Vagina (tissue), 2 donors: Measurements from ENCODE around the gene PRIM1. TPM values are rescaled to one million over a fixed set of nuclear protein-coding genes. Genes with fewer than 3 reads are reported as not detected.

Source experiments
- DNase-seq, 2 donors: peaks; one replicate each; pipeline ENCODE4 v3.0.0-alpha.2; 2017; ENCODE audit errors: extremely low spot score in 2 of 2
- H3K27ac ChIP-seq: fragments of 200-600 bp; sonication (generic); one replicate; pipeline ENCODE4 v1.5.1; 2019
- H3K27me3 ChIP-seq: fragments of 200-600 bp; sonication (generic); one replicate; pipeline ENCODE4 v1.5.1; 2019
- H3K36me3 ChIP-seq, 2 donors: fragments of 200-600 bp; sonication (generic); one replicate each; pipeline ENCODE4 v1.5.1; 2017 to 2019
- H3K4me1 ChIP-seq: fragments of 200-600 bp; sonication (generic); one replicate; pipeline ENCODE4 v1.5.1; 2019
- H3K4me3 ChIP-seq, 2 donors: fragments of 200-600 bp; sonication (generic); 1 replicate in 1 of 2; 2 replicates in 1 of 2; pipeline ENCODE4 v1.5.1; 2016 to 2019
- H3K9me3 ChIP-seq: fragments of 200-600 bp; sonication (generic); one replicate; pipeline ENCODE4 v1.5.1; 2019
- POLR2A ChIP-seq, 2 donors: fragments of 450-650 bp; IDR thresholded peaks; one replicate each; pipeline ENCODE4 v1.6.1; 2017; ENCODE audit warnings: antibody characterized with exemption in 2 of 2, mild to moderate bottlenecking in 2 of 2, moderate library complexity in 2 of 2
- POLR2AphosphoS5 ChIP-seq, 2 donors: sonication (generic); formaldehyde crosslinking; IDR thresholded peaks; one replicate each; pipeline ENCODE4 v1.9.0; 2017; ENCODE audit warnings: antibody characterized with exemption in 2 of 2, mild to moderate bottlenecking in 2 of 2, low read depth in 1 of 2; ENCODE audit not compliant: insufficient read depth in 1 of 2
- intact Hi-C: fragments of 100-400 bp; cut with DNase I; formaldehyde crosslinking; loops from one replicate; pipeline ENCODE4 v1.15.1; 2023
- total RNA-seq: library from RNA; depleted of rRNA; stranded (reverse); fragments of >200 nt; gene quantifications from one replicate; pipeline ENCODE4 v1.2.3, GENCODE V29; 2016
- TF ChIP-seq, protein P1 (sequence below), 3 experiments: fragments of 450-650 bp in 2 of 3; fragments of 200-600 bp in 1 of 3; sonication (generic) in 1 of 3; IDR thresholded peaks; one replicate each; pipeline ENCODE4 v1.5.1; 2017 to 2019; ENCODE audit warnings: antibody characterized with exemption in 3 of 3, mild to moderate bottlenecking in 2 of 3, moderate library complexity in 2 of 3

PRIM1 gene
- total RNA-seq, 1 donor from 2014 or later, result 12.8 TPM

DNA sequence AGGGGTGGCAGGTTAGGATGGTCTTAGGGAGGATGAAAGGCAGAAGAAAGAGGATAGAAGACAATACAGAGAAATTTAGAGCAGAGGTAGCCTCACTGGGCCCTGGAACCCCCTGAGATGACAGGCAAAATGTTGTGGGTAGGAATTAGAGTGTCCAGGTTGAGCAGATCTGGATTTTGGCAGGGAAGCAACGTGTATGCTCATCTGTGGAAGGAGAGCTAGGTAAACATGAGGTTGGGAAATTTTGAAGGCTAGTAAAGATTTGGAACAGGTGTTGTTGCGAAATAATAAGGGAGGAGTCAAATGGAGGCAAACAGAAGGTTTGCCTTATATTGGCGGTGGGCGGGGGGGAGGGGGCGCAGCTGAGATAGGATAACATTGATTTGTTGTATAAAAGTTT lies 16.3 kb upstream of the PRIM1 start:
- no peak for DNase-seq
- H3K9me3 ChIP-seq, result no peaks in the 10 kb centered on the region
- peaks cover 6% of the 10 kb centered on the region for H3K4me1 ChIP-seq
- no peaks in the 10 kb centered on the region for H3K27me3 ChIP-seq
- peak in 1 of 2 donors; percentile 37 for TF ChIP-seq POLR2AphosphoS5 (IDR thresholded peaks at IDR 0.05; ENCODE audit: insufficient read depth in 1 of 2, low read depth in 1 of 2)
- TF ChIP-seq, protein P1, sequence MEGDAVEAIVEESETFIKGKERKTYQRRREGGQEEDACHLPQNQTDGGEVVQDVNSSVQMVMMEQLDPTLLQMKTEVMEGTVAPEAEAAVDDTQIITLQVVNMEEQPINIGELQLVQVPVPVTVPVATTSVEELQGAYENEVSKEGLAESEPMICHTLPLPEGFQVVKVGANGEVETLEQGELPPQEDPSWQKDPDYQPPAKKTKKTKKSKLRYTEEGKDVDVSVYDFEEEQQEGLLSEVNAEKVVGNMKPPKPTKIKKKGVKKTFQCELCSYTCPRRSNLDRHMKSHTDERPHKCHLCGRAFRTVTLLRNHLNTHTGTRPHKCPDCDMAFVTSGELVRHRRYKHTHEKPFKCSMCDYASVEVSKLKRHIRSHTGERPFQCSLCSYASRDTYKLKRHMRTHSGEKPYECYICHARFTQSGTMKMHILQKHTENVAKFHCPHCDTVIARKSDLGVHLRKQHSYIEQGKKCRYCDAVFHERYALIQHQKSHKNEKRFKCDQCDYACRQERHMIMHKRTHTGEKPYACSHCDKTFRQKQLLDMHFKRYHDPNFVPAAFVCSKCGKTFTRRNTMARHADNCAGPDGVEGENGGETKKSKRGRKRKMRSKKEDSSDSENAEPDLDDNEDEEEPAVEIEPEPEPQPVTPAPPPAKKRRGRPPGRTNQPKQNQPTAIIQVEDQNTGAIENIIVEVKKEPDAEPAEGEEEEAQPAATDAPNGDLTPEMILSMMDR (IDR thresholded peaks at IDR 0.05), result no peak
- no peak overlapping the region for H3K4me3 ChIP-seq
- intact Hi-C loops, result loop anchor here (5.0 kb wide), 1 partner anchor 224 kb away; a partner anchor contains a TSS
- no peaks in the 10 kb centered on the region for H3K36me3 ChIP-seq
- H3K27ac ChIP-seq, result no peak overlapping the region

DNA sequence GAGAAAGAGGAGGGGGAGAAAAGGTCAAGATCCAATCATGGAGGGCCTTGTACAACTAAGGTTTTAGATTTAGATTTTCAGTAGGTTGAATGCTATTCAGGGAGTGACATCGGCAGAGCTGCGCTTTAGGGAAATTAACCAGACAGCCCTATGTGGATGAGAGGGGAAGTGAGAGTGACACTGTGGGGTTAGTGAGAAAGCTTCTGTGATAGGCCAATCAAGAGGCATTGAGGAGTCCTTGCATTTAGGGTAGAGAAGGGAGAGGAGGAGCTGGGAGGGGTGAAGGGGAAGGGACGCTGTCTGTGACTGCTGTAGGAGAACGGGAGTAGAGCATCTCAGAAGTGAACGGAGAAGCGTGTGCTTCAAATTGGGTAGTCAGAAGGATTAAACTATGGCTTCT lies 14.4 kb upstream of the PRIM1 start:
- Histone ChIP-seq H3K4me1 (peaks cover 6% of the 10 kb centered on the region), H3K27ac (peak overlapping the region; percentile 7), H3K9me3 (no peaks in the 10 kb centered on the region), H3K36me3 (no peaks in the 10 kb centered on the region), H3K4me3 (peak overlapping the region in 1 of 2 donors; percentile 36), H3K27me3 (no peaks in the 10 kb centered on the region)
- TF ChIP-seq POLR2AphosphoS5 (IDR thresholded peaks at IDR 0.05; ENCODE audit: insufficient read depth in 1 of 2, low read depth in 1 of 2), result no peak
- DNase-seq, result no peak
- intact Hi-C loops, result loop anchor here (5.0 kb wide), 1 partner anchor 226 kb away; a partner anchor contains a TSS

DNA sequence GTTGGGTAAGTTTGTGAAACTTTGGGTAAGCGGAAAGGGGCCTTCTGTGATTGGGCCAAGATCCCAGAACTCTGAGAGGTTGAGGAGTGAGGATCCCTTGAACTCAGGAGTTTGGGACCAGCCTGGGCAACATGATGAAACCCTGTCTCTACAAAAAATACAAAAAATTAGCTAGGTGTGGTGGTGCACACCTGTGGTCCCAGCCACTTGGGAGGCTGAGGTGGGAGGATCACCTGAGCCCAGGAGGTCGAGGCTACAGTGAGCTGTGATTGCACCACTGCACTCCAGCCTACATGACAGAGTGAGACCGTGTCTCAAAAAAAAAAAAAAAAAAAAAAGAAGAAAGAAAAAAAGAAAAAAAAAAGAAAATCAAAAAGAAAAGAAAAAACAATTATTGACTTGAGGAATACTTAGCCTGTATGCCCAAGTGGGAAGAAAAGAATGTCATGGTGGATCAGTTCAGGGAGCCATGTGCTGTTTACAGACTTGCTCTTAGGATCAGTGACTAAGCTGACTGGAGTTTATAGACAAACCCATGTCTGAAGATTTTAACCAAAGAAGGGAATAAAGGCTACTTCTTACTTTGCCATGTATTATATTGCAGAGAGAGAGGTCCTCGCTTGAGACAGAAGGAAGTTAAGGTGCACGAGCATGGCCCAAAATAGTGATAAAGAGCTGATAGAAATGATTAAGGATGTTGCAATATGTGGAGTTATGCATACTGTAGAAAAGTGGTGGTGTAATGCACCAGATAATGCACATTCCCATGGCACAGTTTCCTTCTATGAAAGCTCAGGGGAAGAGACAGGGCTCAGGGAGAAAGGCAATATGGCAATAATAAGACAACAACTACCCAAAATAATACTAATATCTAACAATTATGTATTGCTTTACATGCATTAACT lies 11.9 kb upstream of the PRIM1 start:
- no peak for DNase-seq
- H3K4me1 ChIP-seq, result peaks cover 6% of the 10 kb centered on the region
- H3K27me3 ChIP-seq, result no peaks in the 10 kb centered on the region
- peak overlapping the region; percentile 30 to 35 for H3K4me3 ChIP-seq
- TF ChIP-seq POLR2A (IDR thresholded peaks at IDR 0.05) (no peak), POLR2AphosphoS5 (IDR thresholded peaks at IDR 0.05; ENCODE audit: insufficient read depth in 1 of 2, low read depth in 1 of 2) (peak in 1 of 2 donors; percentile 35)
- TF ChIP-seq, protein P1 (IDR thresholded peaks at IDR 0.05), result no peak
- no peaks in the 10 kb centered on the region for H3K9me3 ChIP-seq
- H3K36me3 ChIP-seq, result no peaks in the 10 kb centered on the region
- intact Hi-C loops, result no loop called here
- H3K27ac ChIP-seq, result peak overlapping the region; percentile 39

DNA sequence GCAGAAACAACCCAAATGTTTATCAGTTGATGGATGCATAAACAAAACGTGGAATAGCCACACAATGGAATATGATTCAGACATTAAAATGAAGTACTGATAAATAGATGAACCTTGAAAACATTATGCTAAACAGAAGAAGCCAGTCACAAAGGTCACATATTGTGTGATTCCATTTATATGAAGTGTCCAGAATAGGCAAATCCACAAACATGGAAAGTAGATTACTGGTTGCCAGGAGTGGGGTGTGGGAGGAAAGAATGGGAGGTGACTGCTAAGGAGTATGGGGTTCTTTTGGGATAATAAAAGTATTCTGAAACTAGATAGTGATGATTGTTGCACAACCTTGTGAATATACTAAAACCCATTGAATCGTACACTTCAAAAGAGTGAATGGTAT lies 9.7 kb upstream of the PRIM1 start:
- Histone ChIP-seq H3K27me3 (no peaks in the 10 kb centered on the region), H3K9me3 (no peaks in the 10 kb centered on the region), H3K4me1 (no peaks in the 10 kb centered on the region), H3K4me3 (no peak overlapping the region), H3K36me3 (no peaks in the 10 kb centered on the region), H3K27ac (no peak overlapping the region)
- DNase-seq, result no peak
- TF ChIP-seq POLR2A (IDR thresholded peaks at IDR 0.05) (no peak), POLR2AphosphoS5 (IDR thresholded peaks at IDR 0.05; ENCODE audit: insufficient read depth in 1 of 2, low read depth in 1 of 2) (no peak)
- TF ChIP-seq, protein P1 (IDR thresholded peaks at IDR 0.05), result no peak
- intact Hi-C loops, result no loop called here

DNA sequence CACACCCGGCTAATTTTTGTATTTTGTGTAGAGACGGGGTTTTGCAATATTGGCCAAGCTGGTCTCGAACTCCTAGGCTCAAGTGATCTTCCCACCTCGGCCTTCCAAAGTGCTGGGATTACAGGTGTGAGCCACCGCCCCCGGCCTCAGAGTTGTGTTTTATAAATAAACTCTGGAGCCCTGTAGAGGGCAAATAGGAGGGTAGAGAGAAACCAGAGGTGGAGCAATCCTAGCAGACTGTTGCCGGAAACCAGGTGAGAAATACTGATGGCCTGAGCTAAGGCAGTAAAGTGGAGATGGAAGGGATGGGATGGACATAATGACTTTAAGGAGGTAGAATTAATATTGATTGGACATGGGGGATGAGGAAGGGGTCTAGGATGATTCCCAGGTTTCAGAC lies 8.3 kb upstream of the PRIM1 start:
- no peak for TF ChIP-seq POLR2AphosphoS5 (IDR thresholded peaks at IDR 0.05; ENCODE audit: insufficient read depth in 1 of 2, low read depth in 1 of 2)
- TF ChIP-seq, protein P1 (IDR thresholded peaks at IDR 0.05), result no peak
- TF ChIP-seq POLR2A (IDR thresholded peaks at IDR 0.05), result no peak
- Histone ChIP-seq H3K4me1 (no peaks in the 10 kb centered on the region), H3K9me3 (no peaks in the 10 kb centered on the region), H3K36me3 (no peaks in the 10 kb centered on the region), H3K27ac (no peak overlapping the region), H3K27me3 (no peaks in the 10 kb centered on the region), H3K4me3 (no peak overlapping the region)
- intact Hi-C loops, result no loop called here
- DNase-seq, result no peak
